SK-N-SH (cell line): ENCODE measurements around the gene PAPOLB. TPM values are rescaled to one million over a fixed set of nuclear protein-coding genes. Genes with fewer than 3 reads are reported as not detected.

Experiments
- CTCF ChIA-PET: fragments of 300-600, 350-600 bp; formaldehyde crosslinking; extraction: SDS; loops from one replicate; lab custom pipeline; 2021; lab: Yijun Ruan, JAX
- POLR2A ChIA-PET: fragments of 350-600 bp; sonication (Branson Sonifier 250); formaldehyde crosslinking; extraction: SDS; loops from one replicate; lab custom pipeline; 2020; ENCODE audit warnings: antibody characterized with exemption, inconsistent platforms; lab: Yijun Ruan, JAX
- DNase-seq: peaks from one replicate; pipeline ENCODE4 v3.0.0; 2012
- H2AFZ ChIP-seq: fragments of 200-600 bp; sonication (generic); 2 replicates; pipeline ENCODE4 v1.8.1; 2016; ENCODE audit warnings: antibody characterized with exemption, mild to moderate bottlenecking, low read depth
- H3F3A ChIP-seq: fragments of 200-600 bp; sonication (generic); replicated peaks from 2 replicates; pipeline ENCODE3; 2016; ENCODE audit warnings: antibody characterized with exemption, mild to moderate bottlenecking; ENCODE audit not compliant: insufficient read depth
- H3K27ac ChIP-seq, 2 experiments: fragments of 200-500 bp in 1 of 2; fragments of 200-600 bp in 1 of 2; sonication (Bioruptor generic) in 1 of 2; sonication (generic), shearing (Covaris generic) in 1 of 2; 2 replicates each; pipeline versions ENCODE4 v1.5.1 to v1.6.1; 2014 to 2016; ENCODE audit warnings: low read depth in 2 of 2, inconsistent platforms in 1 of 2, low read length in 1 of 2, mild to moderate bottlenecking in 1 of 2, mixed read lengths in 1 of 2
- H3K27me3 ChIP-seq: fragments of 200-600 bp; sonication (generic), shearing (Covaris generic); 2 replicates; pipeline ENCODE4 v1.6.1; 2016; ENCODE audit warnings: mixed run types; ENCODE audit not compliant: insufficient read depth
- H3K36me3 ChIP-seq, 2 experiments: fragments of 200-500 bp in 1 of 2; fragments of 200-600 bp in 1 of 2; sonication (Bioruptor generic) in 1 of 2; sonication (generic) in 1 of 2; replicated peaks in 1 of 2; 2 replicates each; pipeline versions ENCODE3 to v1.5.1; 2014 to 2016; ENCODE audit warnings: low read length in 1 of 2, mild to moderate bottlenecking in 1 of 2; ENCODE audit not compliant: insufficient read depth in 2 of 2, control insufficient read depth in 1 of 2
- H3K4me1 ChIP-seq, 2 experiments: fragments of 200-500 bp in 1 of 2; fragments of 200-600 bp in 1 of 2; sonication (Bioruptor generic) in 1 of 2; sonication (generic), shearing (Covaris generic) in 1 of 2; 2 replicates each; pipeline versions ENCODE4 v1.5.1 to v1.6.1; 2014 to 2016; ENCODE audit warnings: low read depth in 1 of 2, low read length in 1 of 2, mixed run types in 1 of 2; ENCODE audit not compliant: insufficient read depth in 2 of 2, control insufficient read depth in 1 of 2
- H3K4me2 ChIP-seq: fragments of 200-600 bp; sonication (generic), shearing (Covaris generic); 2 replicates; pipeline ENCODE4 v1.6.1; 2017; ENCODE audit warnings: mixed run types
- H3K4me3 ChIP-seq, 2 experiments: fragments of 200-500 bp in 1 of 2; fragments of 200-600 bp in 1 of 2; sonication (Bioruptor generic) in 1 of 2; sonication (generic), shearing (Covaris generic) in 1 of 2; 2 replicates each; pipeline versions ENCODE4 v1.5.1 to v1.8.1; 2014 to 2016; ENCODE audit warnings: low read depth in 2 of 2, inconsistent platforms in 1 of 2, low read length in 1 of 2, mild to moderate bottlenecking in 1 of 2, mixed read lengths in 1 of 2, moderate library complexity in 1 of 2
- H3K79me2 ChIP-seq: fragments of 200-600 bp; sonication (generic); 2 replicates; pipeline ENCODE4 v1.8.1; 2017; ENCODE audit warnings: mild to moderate bottlenecking; ENCODE audit not compliant: insufficient read depth
- H3K9ac ChIP-seq: fragments of 200-600 bp; sonication (generic); 2 replicates; pipeline ENCODE4 v1.6.1; 2017; ENCODE audit warnings: mixed run types
- H3K9me2 ChIP-seq: fragments of 200-600 bp; sonication (generic); 2 replicates; pipeline ENCODE4 v1.6.1; 2017; ENCODE audit warnings: mixed run types
- H3K9me3 ChIP-seq: fragments of 200-600 bp; sonication (generic); 2 replicates; pipeline ENCODE4 v1.6.1; 2017; ENCODE audit warnings: mixed run types, mild to moderate bottlenecking, moderate library complexity
- H4K20me1 ChIP-seq: fragments of 200-600 bp; sonication (generic); 2 replicates; pipeline ENCODE4 v1.6.1; 2017; ENCODE audit warnings: mild to moderate bottlenecking, mixed run types; ENCODE audit not compliant: insufficient read depth
- CHD2 ChIP-seq: fragments of 150-350 bp; IDR thresholded peaks from 2 replicates; pipeline ENCODE4 v1.6.1; 2018; ENCODE audit warnings: low read length; ENCODE audit not compliant: partially characterized antibody
- EP300 ChIP-seq, 2 experiments: IDR thresholded peaks; 2 replicates each; pipeline versions ENCODE4 v1.4.0 to v1.6.1; 2012; ENCODE audit warnings: borderline replicate concordance in 1 of 2, low read depth in 1 of 2, low read length in 1 of 2
- EZH2phosphoT487 ChIP-seq: fragments of 200-600 bp; sonication (generic); IDR thresholded peaks from 2 replicates; pipeline ENCODE4 v1.6.1; 2017; ENCODE audit warnings: low read depth, mixed run types, mild to moderate bottlenecking, antibody characterized with exemption, moderate library complexity, borderline replicate concordance
- FOSL2 ChIP-seq: IDR thresholded peaks from 2 replicates; pipeline ENCODE4 v1.4.0; 2012; ENCODE audit warnings: low read depth, mild to moderate bottlenecking, moderate library complexity, borderline replicate concordance
- FOXJ3 ChIP-seq: sonication (generic); formaldehyde crosslinking; IDR thresholded peaks from 2 replicates; pipeline ENCODE4 v1.5.1; 2020; ENCODE audit warnings: mild to moderate bottlenecking, missing genetic modification reagents
- FOXM1 ChIP-seq: IDR thresholded peaks from 2 replicates; pipeline ENCODE4 v1.4.0; 2012; ENCODE audit warnings: low read depth, mild to moderate bottlenecking
- GABPA ChIP-seq: IDR thresholded peaks from 2 replicates; pipeline ENCODE4 v1.4.0; 2012; ENCODE audit warnings: low read depth, mild to moderate bottlenecking
- GATA2 ChIP-seq: sonication (generic); formaldehyde crosslinking; IDR thresholded peaks from 2 replicates; pipeline ENCODE4 v1.5.0; 2020; ENCODE audit warnings: mild to moderate bottlenecking, missing genetic modification reagents
- MAX ChIP-seq: IDR thresholded peaks from 2 replicates; pipeline ENCODE4 v1.4.0; 2012; ENCODE audit warnings: low read depth
- NFIC ChIP-seq: IDR thresholded peaks from 2 replicates; pipeline ENCODE4 v1.4.0; 2012; ENCODE audit warnings: borderline replicate concordance
- POLR2AphosphoS5 ChIP-seq: IDR thresholded peaks from 2 replicates; pipeline ENCODE4 v1.6.1; 2012; ENCODE audit warnings: low read depth, low read length
- RAD21 ChIP-seq: IDR thresholded peaks from 2 replicates; pipeline ENCODE4 v1.6.1; 2012; ENCODE audit warnings: mild to moderate bottlenecking, low read length
- REST ChIP-seq: IDR thresholded peaks from 2 replicates; pipeline ENCODE4 v1.6.1; 2012; ENCODE audit warnings: mild to moderate bottlenecking, low read depth, low read length, moderate library complexity
- RFX5 ChIP-seq: IDR thresholded peaks from 2 replicates; pipeline ENCODE4 v1.6.1; 2012; ENCODE audit warnings: mild to moderate bottlenecking, improper control_type of control experiment, low read length
- RXRA ChIP-seq: IDR thresholded peaks from 2 replicates; pipeline ENCODE4 v1.4.0; 2012; ENCODE audit warnings: low read depth, mild to moderate bottlenecking, borderline replicate concordance
- SMC3 ChIP-seq: IDR thresholded peaks from 2 replicates; pipeline ENCODE4 v1.6.1; 2012; ENCODE audit warnings: low read depth, low read length, improper control_type of control experiment
- TAF1 ChIP-seq: IDR thresholded peaks from 2 replicates; pipeline ENCODE4 v1.6.1; 2012; ENCODE audit warnings: low read depth, mild to moderate bottlenecking, low read length, moderate library complexity, borderline replicate concordance
- TEAD4 ChIP-seq: IDR thresholded peaks from 2 replicates; pipeline ENCODE4 v1.4.0; 2012; ENCODE audit warnings: mild to moderate bottlenecking, borderline replicate concordance; ENCODE audit not compliant: insufficient read depth
- USF1 ChIP-seq: IDR thresholded peaks from 2 replicates; pipeline ENCODE4 v1.4.0; 2012; ENCODE audit warnings: low read depth, borderline replicate concordance
- USF2 ChIP-seq: fragments of 150-350 bp; IDR thresholded peaks from 2 replicates; pipeline ENCODE4 v1.6.1; 2017; ENCODE audit warnings: antibody characterized with exemption, low read length, low read depth, borderline replicate concordance
- YY1 ChIP-seq: IDR thresholded peaks from 2 replicates; pipeline ENCODE4 v1.4.0; 2012; ENCODE audit warnings: low read depth, mild to moderate bottlenecking
- WGBS: methylation state at CpG from one replicate; pipeline ENCODE4 v1.1.6; 2017; ENCODE audit warnings: low lambda C conversion rate; 5-methylcytosine and 5-hydroxymethylcytosine counted together
- polyA plus RNA-seq, 3 experiments: library from polyadenylated mRNA; depleted of rRNA; stranded (reverse); fragments of >200 nt; gene quantifications; 2 replicates each; pipeline ENCODE4 v1.2.3, GENCODE V29; 2012

PAPOLB gene
- polyA plus RNA-seq, 1 of the 3 experiments (the other 2 are of a cell fraction): not detected

- TF ChIP-seq REST: no peak
- TF ChIP-seq NFIC: no peak
- no peak for TF ChIP-seq FOXM1
These were observed 38.2 kb downstream of the PAPOLB start (continued) for GRCh38 chr7:4823441-4824119.

GRCh38 chr7:4822677-4823076 is 39.2 kb downstream of the PAPOLB start:
- Histone ChIP-seq H3K4me2 (no peak overlapping the region), H3K27ac (no peak overlapping the region), H3K79me2 (no peaks in the 10 kb centered on the region), H2AFZ (no peak overlapping the region), H3K9me2 (no peaks in the 10 kb centered on the region), H3K36me3 (no peaks in the 10 kb centered on the region), H3K9ac (no peak overlapping the region), H3K4me3 (no peak overlapping the region), H4K20me1 (no peaks in the 10 kb centered on the region), H3F3A (no peaks in the 10 kb centered on the region), H3K9me3 (no peaks in the 10 kb centered on the region), H3K4me1 (no peaks in the 10 kb centered on the region; a peak in 1 of 4 replicates), H3K27me3 (no peaks in the 10 kb centered on the region)
- ChIA-PET CTCF (interaction anchor here (1.1 to 2.4 kb wide), 5 partner anchors 23 to 264 kb away, joined by 3 to 13 read pairs (median 5); partner anchors contain the start of gene RADIL), POLR2A (interaction anchor here (1.1 kb wide), 1 partner anchor 11 kb away, joined by 3 read pairs; no protein-coding TSS in a partner anchor)
- TF ChIP-seq RAD21: no peak
- TF ChIP-seq USF1: no peak
- TF ChIP-seq FOSL2: no peak
- no peak for TF ChIP-seq MAX
- TF ChIP-seq YY1: no peak
- TF ChIP-seq GATA2: no peak
- TF ChIP-seq RFX5: no peak
- no peak for TF ChIP-seq EZH2phosphoT487
- no peak for TF ChIP-seq POLR2AphosphoS5
- TF ChIP-seq NFIC: no peak
- TF ChIP-seq FOXJ3: no peak
- no peak for TF ChIP-seq CHD2
- no peak for TF ChIP-seq USF2
- no peak for TF ChIP-seq SMC3
- no peak for TF ChIP-seq TEAD4
- TF ChIP-seq GABPA: no peak
- TF ChIP-seq TAF1: no peak
- TF ChIP-seq RXRA: no peak
- no peak for TF ChIP-seq EP300 (IDR thresholded peaks at IDR 0.05; ENCODE audit: borderline replicate concordance in 1 of 2, low read depth in 1 of 2, low read length in 1 of 2)
- 89% methylated on average over 9 of the region's 9 CpGs for WGBS
- no peak for DNase-seq
